NT2/D1 (cell line): ENCODE results near the gene FAM53A.
"Not testable (repeated sequence)": the region's sequence is repeated elsewhere in the genome, so short reads cannot be mapped to it uniquely, and the experiment has no call there.

Experiments
- DNase-seq: peaks from one replicate; pipeline ENCODE4 v3.0.0-alpha.2; 2011; ENCODE audit warnings: low read depth, low spot score
- H3K27me3 ChIP-seq: 2 replicates; pipeline ENCODE4 v1.6.0; 2011; ENCODE audit warnings: mild to moderate bottlenecking; ENCODE audit not compliant: insufficient read length, insufficient read depth
- H3K36me3 ChIP-seq: 2 replicates; pipeline ENCODE4 v1.6.1; 2011; ENCODE audit warnings: mild to moderate bottlenecking, low read length, mixed read lengths; ENCODE audit not compliant: insufficient read depth, insufficient read length
- H3K4me1 ChIP-seq: 2 replicates; pipeline ENCODE4 v1.5.1; 2011; ENCODE audit not compliant: insufficient read depth, insufficient read length
- H3K4me3 ChIP-seq: 2 replicates; pipeline ENCODE4 v1.5.1; 2011; ENCODE audit warnings: low read depth; ENCODE audit not compliant: insufficient read length
- H3K9ac ChIP-seq: 2 replicates; pipeline ENCODE4 v1.6.0; 2011; ENCODE audit warnings: low read depth; ENCODE audit not compliant: insufficient read length
- H3K9me3 ChIP-seq: 2 replicates; pipeline ENCODE4 v1.5.1; 2011; ENCODE audit warnings: mild to moderate bottlenecking, low read length; ENCODE audit not compliant: insufficient read depth
- SUZ12 ChIP-seq: IDR thresholded peaks from 2 replicates; pipeline ENCODE4 v1.6.1; 2011; ENCODE audit not compliant: insufficient read length, insufficient read depth; ENCODE audit errors: extremely low read depth
- YY1 ChIP-seq: IDR thresholded peaks from 2 replicates; pipeline ENCODE4 v1.6.1; 2011; ENCODE audit not compliant: insufficient read length, insufficient read depth
- ZNF274 ChIP-seq: IDR thresholded peaks from 2 replicates; pipeline ENCODE4 v1.6.1; 2011; ENCODE audit warnings: mild to moderate bottlenecking, low read depth, low read length

The FAM53A gene

DNA sequence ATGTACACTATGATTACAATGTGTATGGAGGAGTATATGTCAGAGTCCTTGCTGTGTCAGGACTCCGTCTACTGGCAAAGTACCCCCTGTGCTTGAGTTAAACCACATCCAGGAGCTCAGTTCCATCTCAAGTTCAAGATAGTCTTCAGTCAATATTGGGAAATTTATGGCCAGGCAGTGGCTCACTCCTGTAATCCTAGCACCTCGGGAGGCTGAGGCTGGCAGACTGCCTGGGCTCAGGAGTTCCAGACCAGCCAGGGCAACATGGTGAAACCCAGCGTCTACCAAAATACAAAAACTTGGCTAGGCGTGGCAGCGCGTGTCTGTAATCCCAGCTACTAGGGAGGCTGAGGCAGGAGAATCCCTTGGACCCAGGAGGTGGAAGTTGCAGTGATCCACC, 22.2 kb upstream of the FAM53A start:
- no peak for DNase-seq
- no peak for TF ChIP-seq ZNF274
- no peak for TF ChIP-seq YY1
- no peak for TF ChIP-seq SUZ12
- Histone ChIP-seq H3K9me3 (no peaks in the 10 kb centered on the region), H3K36me3 (peaks cover 82% of the 10 kb centered on the region), H3K27me3 (no peaks in the 10 kb centered on the region), H3K4me1 (peaks cover 6% of the 10 kb centered on the region), H3K4me3 (no peak overlapping the region), H3K9ac (no peak overlapping the region)

DNA sequence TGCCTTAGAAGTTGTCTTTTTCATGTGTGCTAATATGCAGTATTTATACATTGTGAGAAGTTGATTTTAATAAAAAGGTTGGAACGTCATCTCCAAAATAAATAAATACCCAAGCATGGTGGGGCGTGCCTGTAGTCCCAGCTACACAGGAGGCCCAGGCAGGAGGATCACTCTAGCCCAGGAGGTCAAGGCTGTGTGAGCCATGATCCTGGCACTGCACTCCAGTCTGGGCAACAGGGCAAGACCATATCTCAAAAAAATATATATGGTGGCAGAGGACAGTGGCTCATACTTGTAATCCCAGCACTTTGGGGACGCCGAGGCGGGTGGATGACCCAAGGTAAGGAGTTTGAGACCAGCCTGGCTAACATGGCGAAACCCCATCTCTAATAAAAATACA, 21.6 kb upstream of the FAM53A start:
- Histone ChIP-seq H3K4me1 (peaks cover 6% of the 10 kb centered on the region), H3K4me3 (no peak overlapping the region), H3K9me3 (no peaks in the 10 kb centered on the region), H3K9ac (no peak overlapping the region), H3K36me3 (peaks cover 82% of the 10 kb centered on the region), H3K27me3 (no peaks in the 10 kb centered on the region)
- no peak for DNase-seq
- no peak for TF ChIP-seq YY1
- TF ChIP-seq ZNF274, result no peak
- no peak for TF ChIP-seq SUZ12

DNA sequence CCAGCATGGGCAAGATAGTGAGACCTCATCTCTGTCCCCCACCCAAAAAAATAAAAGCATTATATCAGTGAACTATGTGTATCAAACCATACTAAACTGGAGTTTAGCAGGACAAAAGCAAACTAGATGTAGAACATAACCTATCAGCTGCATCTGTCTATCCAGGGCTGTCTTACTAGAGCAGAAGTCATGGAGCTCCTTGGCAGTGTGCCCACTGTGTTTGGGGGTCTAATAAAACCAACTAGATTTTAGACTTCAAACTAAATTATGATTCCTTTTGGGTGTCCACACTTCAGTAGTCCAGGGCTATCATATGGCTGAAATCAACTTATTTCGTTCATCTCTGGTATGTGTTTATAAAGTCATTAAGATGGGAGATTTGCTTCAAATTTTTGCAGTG, 19.8 kb upstream of the FAM53A start:
- Histone ChIP-seq H3K9me3 (no peaks in the 10 kb centered on the region), H3K4me3 (no peak overlapping the region), H3K36me3 (peaks cover 87% of the 10 kb centered on the region), H3K27me3 (no peaks in the 10 kb centered on the region), H3K9ac (no peak overlapping the region), H3K4me1 (no peaks in the 10 kb centered on the region)
- no peak for DNase-seq
- no peak for TF ChIP-seq YY1
- no peak for TF ChIP-seq ZNF274
- no peak for TF ChIP-seq SUZ12

- not testable (repeated sequence) for H3K4me3 ChIP-seq, DNase-seq, H3K9me3 ChIP-seq, H3K9ac ChIP-seq, H3K4me1 ChIP-seq, H3K27me3 ChIP-seq
- peaks cover 91% of the 10 kb centered on the region for H3K36me3 ChIP-seq
These were observed 17.6 kb upstream of the FAM53A start for GRCh38 chr4:1701671-1702070.

GRCh38 chr4:1695913-1696312, 11.8 kb upstream of the FAM53A start:
- Histone ChIP-seq H3K27me3 (no peaks in the 10 kb centered on the region), H3K4me1 (no peaks in the 10 kb centered on the region), H3K9me3 (no peaks in the 10 kb centered on the region), H3K36me3 (peaks cover 94% of the 10 kb centered on the region), H3K4me3 (no peak overlapping the region), H3K9ac (no peak overlapping the region)
- no peak for TF ChIP-seq ZNF274
- no peak for TF ChIP-seq YY1
- no peak for TF ChIP-seq SUZ12
- no peak for DNase-seq

- TF ChIP-seq YY1 (no peak), SUZ12 (no peak), ZNF274 (no peak)
- no peak overlapping the region for H3K4me3 ChIP-seq
- no peaks in the 10 kb centered on the region for H3K27me3 ChIP-seq
- peak; percentile 80 for DNase-seq
- no peaks in the 10 kb centered on the region for H3K4me1 ChIP-seq
- peaks cover 81% of the 10 kb centered on the region for H3K36me3 ChIP-seq
- H3K9ac ChIP-seq, result no peak overlapping the region
- H3K9me3 ChIP-seq, result no peaks in the 10 kb centered on the region
These were observed 9.2 kb upstream of the FAM53A start for GRCh38 chr4:1693131-1693896.

- Histone ChIP-seq H3K27me3 (no peaks in the 10 kb centered on the region), H3K9ac (no peak overlapping the region), H3K9me3 (no peaks in the 10 kb centered on the region), H3K36me3 (peaks cover 72% of the 10 kb centered on the region), H3K4me3 (no peak overlapping the region), H3K4me1 (no peaks in the 10 kb centered on the region)
- no peak for DNase-seq
- TF ChIP-seq SUZ12 (no peak), ZNF274 (no peak), YY1 (no peak)
These were observed 7.7 kb upstream of the FAM53A start for GRCh38 chr4:1691737-1692373.
